ENCODE measurements around the gene CD164L2. TPM values are rescaled to one million over a fixed set of nuclear protein-coding genes. Genes with fewer than 3 reads are reported as not detected.

The CD164L2 gene
- total RNA-seq, 5 donors from 2014 or later (not counting 1 experiment from before 2014, with no cell fraction given) = not detected

DNA sequence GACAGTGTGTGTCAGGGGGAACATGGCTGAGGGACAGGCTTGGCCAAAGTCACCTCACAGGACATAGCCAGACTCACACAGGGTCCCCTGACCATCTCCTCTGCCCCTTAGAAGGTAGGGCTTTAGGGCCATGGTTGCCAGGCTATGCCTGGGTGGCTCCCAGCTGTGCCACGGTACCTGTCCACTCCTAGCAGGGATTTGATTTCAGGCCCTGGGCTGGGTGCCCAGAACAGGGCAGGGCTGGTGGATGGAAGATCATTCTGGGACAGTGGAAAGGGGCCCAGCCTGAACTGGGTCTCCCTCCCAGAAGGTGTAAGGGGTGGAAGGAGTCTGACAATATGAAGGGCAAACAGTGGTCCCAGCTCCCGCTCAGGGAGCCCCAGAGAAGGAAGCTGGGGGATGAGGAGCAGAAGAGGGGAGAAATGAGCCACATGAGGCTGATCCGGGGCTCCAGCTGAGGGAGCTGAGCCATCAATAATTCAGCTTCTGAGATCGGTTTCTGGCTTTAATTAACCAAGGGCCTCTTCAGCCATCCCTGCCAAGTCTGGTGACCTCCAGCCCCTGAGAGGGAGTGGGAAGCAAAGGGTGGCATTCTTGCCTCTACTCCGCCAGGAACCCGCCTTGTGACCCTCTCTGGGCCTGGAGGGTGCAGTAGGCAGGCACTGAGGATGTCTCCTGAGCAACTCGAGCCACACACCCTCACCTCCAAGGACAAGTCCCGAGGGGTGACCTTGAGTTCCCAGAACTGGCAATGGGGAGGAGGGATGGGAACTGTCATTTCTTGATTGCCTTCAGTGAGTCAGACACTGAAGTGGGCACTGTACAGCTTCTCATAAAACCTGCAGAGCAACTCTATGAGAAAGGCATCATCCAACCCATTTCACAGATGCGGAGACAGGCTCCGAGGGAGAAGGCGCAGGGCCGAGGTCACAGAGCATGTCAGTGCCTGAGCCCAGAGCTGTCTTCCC, 2.1 kb downstream of the CD164L2 start:
- Histone ChIP-seq H3K4me1 (ENCODE audit: control insufficient read depth in 1 of 2, extremely low read depth in 1 of 2, insufficient read depth in 2 of 2, low read length in 2 of 2) (peaks cover 0 to 2% of the 10 kb centered on the region in 2 experiments), H3K27me3 (replicated peaks in 1 of 2; ENCODE audit: control insufficient read depth in 2 of 2, extremely low read depth in 1 of 2, insufficient read depth in 2 of 2, low read length in 1 of 2) (peaks cover 0 to 16% of the 10 kb centered on the region in 2 experiments), H3K9me3 (no peaks in the 10 kb centered on the region), H3K4me3 (ENCODE audit: control insufficient read depth in 1 of 2, extremely low read depth in 1 of 2, low read length in 1 of 2) (no peak overlapping the region), H3K36me3 (ENCODE audit: control insufficient read depth in 2 of 2, extremely low read depth in 1 of 2, insufficient read depth in 1 of 2, low read length in 1 of 2) (no peaks in the 10 kb centered on the region), H3K27ac (ENCODE audit: low read length) (no peak overlapping the region)
- CTCF ChIA-PET = interaction anchor here in 1 of 2 donors (0.5 to 0.6 kb wide), 2 partner anchors 8 to 80 kb away, joined by 3 read pairs; no protein-coding TSS in a partner anchor
- POLR2A ChIA-PET = no interaction called here
- no peak overlapping the region for H3K27ac Mint-ChIP-seq
- ATAC-seq (replicated peaks in 1 of 4) (no peak), DNase-seq (no peak)
- H3K36me3 Mint-ChIP-seq = no peaks in the 10 kb centered on the region
- H3K4me3 Mint-ChIP-seq = no peak overlapping the region
- no peaks in the 10 kb centered on the region for H3K27me3 Mint-ChIP-seq
- no peaks in the 10 kb centered on the region for H3K9me3 Mint-ChIP-seq
- H3K4me1 Mint-ChIP-seq = peaks cover 0 to 7% (median 0%) of the 10 kb centered on the region in 3 donors
- 81% methylated on average over 4 of the region's 12 CpGs for WGBS (ENCODE audit: insufficient coverage)

DNA sequence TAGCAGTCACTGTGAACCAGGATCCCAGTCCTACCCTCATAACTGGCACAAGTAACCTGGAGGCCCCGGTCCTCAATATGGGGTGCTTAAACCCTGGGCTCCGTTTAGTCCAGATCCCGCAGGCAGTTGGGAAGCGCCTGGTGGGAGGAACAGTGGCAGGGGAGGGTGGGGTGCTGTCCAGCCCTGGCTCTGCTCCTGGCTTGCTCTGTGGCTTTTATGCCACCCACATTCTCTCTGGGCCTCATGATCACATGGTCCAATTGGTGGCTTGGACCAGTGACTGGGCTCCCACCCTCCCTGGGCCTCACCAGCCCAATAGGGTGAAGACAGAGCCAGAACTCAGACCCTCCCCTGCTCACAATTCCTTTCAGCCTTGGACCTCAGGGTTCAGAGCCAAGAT, 2.9 kb downstream of the CD164L2 start:
- no CpG with 5 or more reads among the region's 4 CpGs for whole genome bisulfite sequencing (ENCODE audit: insufficient coverage)
- POLR2A ChIA-PET = interaction anchor here in 1 of 2 donors (0.6 kb wide), 1 partner anchor 15 kb away, joined by 3 read pairs; no protein-coding TSS in a partner anchor
- H3K4me3 Mint-ChIP-seq = no peak overlapping the region

DNA sequence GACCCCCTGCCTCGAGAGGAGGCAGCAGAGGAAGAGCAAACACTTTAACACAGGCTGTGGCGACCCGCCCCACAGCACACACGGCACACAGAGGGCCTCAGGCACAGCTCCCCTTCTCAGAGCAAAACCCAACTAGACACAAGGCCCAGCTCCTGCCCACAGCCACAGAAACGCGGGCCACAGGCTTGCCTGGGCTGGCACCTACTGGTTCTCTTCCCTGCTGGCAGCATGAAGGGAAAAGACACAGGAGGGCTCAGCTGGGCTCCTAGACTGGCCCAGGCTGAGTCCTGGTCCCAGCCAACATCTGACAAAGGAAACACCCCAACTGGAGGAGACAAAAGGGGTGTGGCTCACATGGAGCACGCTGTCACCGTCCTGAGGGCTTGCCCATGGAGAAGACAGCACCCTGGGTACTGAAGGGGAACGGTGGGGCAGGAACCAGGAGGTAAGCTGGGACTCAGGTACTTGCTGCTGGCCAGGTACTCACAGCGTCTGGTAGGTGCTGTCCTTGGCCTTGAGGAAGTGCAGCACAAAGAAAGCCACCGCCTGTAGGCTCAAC, 3.5 kb downstream of the CD164L2 start:
- Mint-ChIP-seq H3K4me1 (peaks cover 0 to 7% (median 0%) of the 10 kb centered on the region in 3 donors), H3K9me3 (no peaks in the 10 kb centered on the region), H3K27me3 (peaks cover 0 to 3% of the 10 kb centered on the region in 2 donors), H3K4me3 (no peak overlapping the region), H3K36me3 (no peaks in the 10 kb centered on the region), H3K27ac (no peak overlapping the region)
- ATAC-seq (replicated peaks in 1 of 4) (no peak), DNase-seq (no peak)
- Histone ChIP-seq H3K27ac (ENCODE audit: low read length) (no peak overlapping the region), H3K4me1 (ENCODE audit: control insufficient read depth in 1 of 2, extremely low read depth in 1 of 2, insufficient read depth in 2 of 2, low read length in 2 of 2) (peaks cover 0 to 2% of the 10 kb centered on the region in 2 experiments), H3K4me3 (ENCODE audit: control insufficient read depth in 1 of 2, extremely low read depth in 1 of 2, low read length in 1 of 2) (no peak overlapping the region), H3K36me3 (ENCODE audit: control insufficient read depth in 2 of 2, extremely low read depth in 1 of 2, insufficient read depth in 1 of 2, low read length in 1 of 2) (no peaks in the 10 kb centered on the region), H3K27me3 (replicated peaks in 1 of 2; ENCODE audit: control insufficient read depth in 2 of 2, extremely low read depth in 1 of 2, insufficient read depth in 2 of 2, low read length in 1 of 2) (peaks cover 0 to 16% of the 10 kb centered on the region in 2 experiments), H3K9me3 (no peaks in the 10 kb centered on the region)
- CTCF ChIA-PET = no interaction called here
- 84% methylated on average over 10 of the region's 11 CpGs for WGBS (ENCODE audit: insufficient coverage)
- POLR2A ChIA-PET = interaction anchor here in 1 of 2 donors (0.6 kb wide), 2 partner anchors 14 to 205 kb away, joined by 3 to 13 read pairs; no protein-coding TSS in a partner anchor

More for the DNA sequence above, 2.9 kb downstream of the CD164L2 start:
- Histone ChIP-seq H3K36me3 (ENCODE audit: control insufficient read depth in 2 of 2, extremely low read depth in 1 of 2, insufficient read depth in 1 of 2, low read length in 1 of 2) (no peaks in the 10 kb centered on the region), H3K9me3 (no peaks in the 10 kb centered on the region), H3K27me3 (replicated peaks in 1 of 2; ENCODE audit: control insufficient read depth in 2 of 2, extremely low read depth in 1 of 2, insufficient read depth in 2 of 2, low read length in 1 of 2) (peaks cover 0 to 16% of the 10 kb centered on the region in 2 experiments), H3K27ac (ENCODE audit: low read length) (no peak overlapping the region), H3K4me1 (ENCODE audit: control insufficient read depth in 1 of 2, extremely low read depth in 1 of 2, insufficient read depth in 2 of 2, low read length in 2 of 2) (peaks cover 0 to 2% of the 10 kb centered on the region in 2 experiments), H3K4me3 (ENCODE audit: control insufficient read depth in 1 of 2, extremely low read depth in 1 of 2, low read length in 1 of 2) (no peak overlapping the region)
- Mint-ChIP-seq H3K36me3 (no peaks in the 10 kb centered on the region), H3K27ac (no peak overlapping the region), H3K9me3 (no peaks in the 10 kb centered on the region), H3K4me1 (peaks cover 0 to 7% (median 0%) of the 10 kb centered on the region in 3 donors), H3K27me3 (peaks cover 0 to 2% of the 10 kb centered on the region in 2 donors)
- ATAC-seq (replicated peaks in 1 of 4) (no peak), DNase-seq (no peak)
- CTCF ChIA-PET = no interaction called here

DNA sequence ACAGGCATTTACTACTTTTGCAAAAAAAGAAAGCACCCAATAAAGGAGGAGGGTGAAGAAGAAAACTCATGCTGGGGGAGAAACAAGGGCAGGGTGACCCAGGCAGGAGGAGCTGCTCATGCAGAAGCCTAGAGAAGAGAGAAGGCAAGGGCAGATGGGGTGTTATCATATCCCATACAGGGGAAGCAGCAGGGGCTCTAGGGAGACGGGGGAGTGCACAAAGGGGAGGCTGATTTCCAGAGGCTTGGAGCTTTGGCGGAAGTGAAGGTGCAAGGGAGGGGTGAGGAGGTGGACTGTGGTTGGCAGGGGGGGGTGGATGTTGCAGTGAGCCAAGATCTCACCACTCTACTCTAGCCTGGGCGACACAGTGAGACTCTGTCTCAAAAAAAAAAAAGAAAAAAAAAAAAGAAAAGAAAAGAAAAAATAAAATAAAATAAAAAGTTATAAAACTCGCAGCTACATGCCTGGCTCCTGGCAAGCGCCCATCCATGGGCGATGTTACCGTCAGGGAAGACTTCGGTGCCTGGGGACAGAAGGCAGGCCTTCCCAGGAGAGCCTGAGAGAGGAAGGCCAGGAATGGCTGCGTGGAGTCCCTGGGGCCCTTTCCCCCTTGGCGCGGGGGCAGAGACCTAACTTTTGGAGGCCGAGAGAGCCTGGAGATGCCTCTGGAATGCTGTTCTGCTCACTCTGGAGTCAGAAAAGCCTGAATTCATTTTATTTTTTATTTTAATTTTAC, 5.2 kb downstream of the CD164L2 start:
- peaks cover 0 to 3% (median 0%) of the 10 kb centered on the region in 3 donors for H3K4me1 Mint-ChIP-seq
- H3K27me3 ChIP-seq (replicated peaks in 1 of 2; ENCODE audit: control insufficient read depth in 2 of 2, extremely low read depth in 1 of 2, insufficient read depth in 2 of 2, low read length in 1 of 2) = peaks cover 0 to 9% of the 10 kb centered on the region in 2 experiments
- no peak for DNase-seq
- H3K36me3 ChIP-seq (ENCODE audit: control insufficient read depth in 2 of 2, extremely low read depth in 1 of 2, insufficient read depth in 1 of 2, low read length in 1 of 2) = no peaks in the 10 kb centered on the region
- H3K27me3 Mint-ChIP-seq = peaks cover 0 to 3% of the 10 kb centered on the region in 2 donors
- H3K4me3 Mint-ChIP-seq = no peak overlapping the region
- no peak overlapping the region for H3K27ac ChIP-seq (ENCODE audit: low read length)
- no peaks in the 10 kb centered on the region for H3K9me3 Mint-ChIP-seq
- CTCF ChIA-PET = interaction anchor here (0.6 to 1.1 kb wide), 4 partner anchors 12 to 362 kb away, joined by 3 to 5 read pairs (median 4); no protein-coding TSS in a partner anchor
- no peak overlapping the region for H3K27ac Mint-ChIP-seq
- ATAC-seq (replicated peaks in 1 of 4) = no peak
- WGBS (ENCODE audit: insufficient coverage) = 87% methylated on average over 8 of the region's 12 CpGs
- no peak overlapping the region for H3K4me3 ChIP-seq (ENCODE audit: control insufficient read depth in 1 of 2, extremely low read depth in 1 of 2, low read length in 1 of 2)
- POLR2A ChIA-PET = interaction anchor here (0.6 kb wide), 3 partner anchors 59 to 266 kb away, joined by 3 to 5 read pairs (median 4); no protein-coding TSS in a partner anchor
- no peaks in the 10 kb centered on the region for H3K9me3 ChIP-seq
- H3K4me1 ChIP-seq (ENCODE audit: control insufficient read depth in 1 of 2, extremely low read depth in 1 of 2, insufficient read depth in 2 of 2, low read length in 2 of 2) = peaks cover 0 to 1% of the 10 kb centered on the region in 2 experiments
- H3K36me3 Mint-ChIP-seq = no peaks in the 10 kb centered on the region

DNA sequence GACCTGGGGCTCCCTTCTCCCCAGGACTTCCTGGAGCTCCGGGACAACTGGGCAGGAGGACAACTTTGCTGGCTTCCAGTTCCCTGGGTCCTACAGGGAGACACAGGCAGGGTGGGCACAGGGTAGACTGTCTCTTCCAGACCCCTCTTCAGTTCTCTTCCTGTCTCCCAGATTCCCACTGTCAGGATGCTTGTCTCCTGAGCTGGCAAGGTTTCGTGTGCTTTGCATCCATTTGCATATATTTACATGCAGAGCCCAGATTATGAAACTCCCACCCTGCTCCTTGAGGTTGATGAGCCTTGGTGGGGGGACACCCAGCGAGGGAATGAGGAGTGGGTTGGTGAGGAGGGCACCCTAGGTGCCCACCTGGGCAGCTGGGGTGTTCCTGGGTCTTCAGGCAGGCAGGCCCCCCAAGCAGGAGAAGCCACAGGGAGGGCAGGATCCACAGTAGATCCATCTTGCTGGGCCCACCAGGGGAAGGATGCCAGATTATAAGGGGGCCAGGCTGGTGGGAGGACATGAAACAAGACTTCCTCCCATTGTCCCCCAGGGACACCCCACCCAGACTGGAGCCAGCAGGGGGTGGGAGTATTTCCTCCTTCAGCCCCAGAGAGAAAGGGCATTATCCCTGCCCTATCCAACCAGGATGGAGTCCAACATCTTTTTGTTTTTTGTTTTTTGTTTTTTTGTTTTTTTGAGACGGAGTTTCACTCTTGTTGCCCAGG, 8.6 kb downstream of the CD164L2 start, which contains the start of gene FCN3:
Gene FCN3 (minus strand): TSS at position 463 of the 725 bp plus-strand sequence. CDS start 6 bp downstream, at position 457.
- Mint-ChIP-seq H3K36me3 (no peaks in the 10 kb centered on the region), H3K27me3 (peaks cover 0 to 3% of the 10 kb centered on the region in 2 donors), H3K4me1 (peaks cover 3 to 6% (median 4%) of the 10 kb centered on the region in 3 donors), H3K27ac (peak within 1 kb of the TSS in 1 of 2 donors; percentile 44), H3K4me3 (no peak within 1 kb of the TSS), H3K9me3 (no peaks in the 10 kb centered on the region)
- Histone ChIP-seq H3K36me3 (ENCODE audit: control insufficient read depth in 2 of 2, extremely low read depth in 1 of 2, insufficient read depth in 1 of 2, low read length in 1 of 2) (no peaks in the 10 kb centered on the region), H3K4me1 (ENCODE audit: control insufficient read depth in 1 of 2, extremely low read depth in 1 of 2, insufficient read depth in 2 of 2, low read length in 2 of 2) (peaks cover 3 to 4% of the 10 kb centered on the region in 2 experiments), H3K27ac (ENCODE audit: low read length) (no peak within 1 kb of the TSS), H3K9me3 (no peaks in the 10 kb centered on the region), H3K4me3 (ENCODE audit: control insufficient read depth in 1 of 2, extremely low read depth in 1 of 2, low read length in 1 of 2) (no peak within 1 kb of the TSS), H3K27me3 (replicated peaks in 1 of 2; ENCODE audit: control insufficient read depth in 2 of 2, extremely low read depth in 1 of 2, insufficient read depth in 2 of 2, low read length in 1 of 2) (peaks cover 0 to 2% of the 10 kb centered on the region in 2 experiments)
- WGBS (ENCODE audit: insufficient coverage) = 67% methylated on average over 2 of the region's 4 CpGs
- ChIA-PET POLR2A (no interaction called here), CTCF (interaction anchor here in 1 of 2 donors (1.0 to 1.1 kb wide), 2 partner anchors 16 to 42 kb away, joined by 4 read pairs; no protein-coding TSS in a partner anchor)
- ATAC-seq (replicated peaks in 1 of 4) (no peak), DNase-seq (no peak)

Measured in T-cell (primary cell).